Calu3 (cell line): ENCODE data around the gene ZNF785. TPM values are rescaled to one million over a fixed set of nuclear protein-coding genes. Genes with fewer than 3 reads are reported as not detected.

ENCODE experiments used
- BruUV-seq: library from RNA; stranded (reverse); fragments of 400-500 nt; replicated peaks from 2 replicates; lab custom pipeline; 2021; lab: Mats Ljungman, UMichigan
- CTCF ChIA-PET: fragments of 300-600 bp; sonication (Branson Sonifier 250); formaldehyde crosslinking; loops from one replicate; lab custom pipeline; 2022; ENCODE audit warnings: antibody characterized with exemption; lab: Charles Lee
- DNase-seq: peaks from one replicate; pipeline ENCODE4 v3.0.0; 2022
- H3K27ac Mint-ChIP-seq: one replicate; pipeline ENCODE4 v1.8.0; 2022; ENCODE audit warnings: mixed read lengths; ENCODE audit not compliant: unreplicated experiment
- H3K27me3 Mint-ChIP-seq: one replicate; pipeline ENCODE4 v1.8.0; 2022; ENCODE audit warnings: mixed read lengths; ENCODE audit not compliant: unreplicated experiment
- H3K36me3 Mint-ChIP-seq: one replicate; pipeline ENCODE4 v1.8.0; 2022; ENCODE audit warnings: mild to moderate bottlenecking, moderate library complexity, mixed read lengths; ENCODE audit not compliant: insufficient read depth, unreplicated experiment
- H3K4me1 Mint-ChIP-seq: one replicate; pipeline ENCODE4 v1.8.0; 2022; ENCODE audit warnings: mild to moderate bottlenecking, low read depth, mixed read lengths; ENCODE audit not compliant: unreplicated experiment
- H3K4me3 Mint-ChIP-seq: one replicate; pipeline ENCODE4 v1.8.0; 2022; ENCODE audit warnings: mild to moderate bottlenecking, low read depth, moderate library complexity, mixed read lengths; ENCODE audit not compliant: unreplicated experiment
- H3K9me3 Mint-ChIP-seq: one replicate; pipeline ENCODE4 v1.8.0; 2022; ENCODE audit warnings: low read depth, mixed read lengths; ENCODE audit not compliant: unreplicated experiment
- intact Hi-C: fragments of 100-400 bp; cut with micrococcal nuclease; formaldehyde crosslinking; loops from one replicate; pipeline ENCODE4 v1.10.0; 2022; ENCODE audit not compliant: unreplicated experiment
- total RNA-seq: library from RNA; stranded (reverse); gene quantifications from 2 replicates; pipeline ENCODE4 v1.2.3, GENCODE V29; 2022
- TF ChIP-seq, protein P1 (sequence below): fragments of 200-600 bp; IDR thresholded peaks from one replicate; pipeline ENCODE4 v1.8.0; 2022; ENCODE audit warnings: antibody characterized with exemption; ENCODE audit not compliant: unreplicated experiment

Gene ZNF785
- total RNA-seq, 1 experiment from 2014 or later = 22.2 TPM

DNA sequence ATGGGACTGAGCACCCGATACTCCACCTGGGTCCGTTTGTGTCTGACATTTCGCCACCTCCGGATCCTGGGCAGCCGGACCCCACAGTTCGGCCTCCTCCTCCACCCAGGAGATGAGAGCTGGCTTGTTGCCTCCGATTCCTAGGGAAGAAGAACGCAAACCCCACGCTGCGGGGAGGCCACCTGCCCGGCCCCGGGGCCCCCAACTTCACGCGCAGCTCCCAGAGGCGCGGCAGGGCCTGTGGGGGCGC, 27.9 kb downstream of the ZNF785 start:
- TSS peak; percentile 32 for BruUV-seq
- Mint-ChIP-seq H3K36me3 (peaks cover 60% of the 10 kb centered on the region), H3K27me3 (no peaks in the 10 kb centered on the region), H3K9me3 (no peaks in the 10 kb centered on the region), H3K4me3 (peak overlapping the region; percentile 90), H3K27ac (peak overlapping the region; percentile 79), H3K4me1 (peaks cover 20% of the 10 kb centered on the region)
- TF ChIP-seq, protein P1, sequence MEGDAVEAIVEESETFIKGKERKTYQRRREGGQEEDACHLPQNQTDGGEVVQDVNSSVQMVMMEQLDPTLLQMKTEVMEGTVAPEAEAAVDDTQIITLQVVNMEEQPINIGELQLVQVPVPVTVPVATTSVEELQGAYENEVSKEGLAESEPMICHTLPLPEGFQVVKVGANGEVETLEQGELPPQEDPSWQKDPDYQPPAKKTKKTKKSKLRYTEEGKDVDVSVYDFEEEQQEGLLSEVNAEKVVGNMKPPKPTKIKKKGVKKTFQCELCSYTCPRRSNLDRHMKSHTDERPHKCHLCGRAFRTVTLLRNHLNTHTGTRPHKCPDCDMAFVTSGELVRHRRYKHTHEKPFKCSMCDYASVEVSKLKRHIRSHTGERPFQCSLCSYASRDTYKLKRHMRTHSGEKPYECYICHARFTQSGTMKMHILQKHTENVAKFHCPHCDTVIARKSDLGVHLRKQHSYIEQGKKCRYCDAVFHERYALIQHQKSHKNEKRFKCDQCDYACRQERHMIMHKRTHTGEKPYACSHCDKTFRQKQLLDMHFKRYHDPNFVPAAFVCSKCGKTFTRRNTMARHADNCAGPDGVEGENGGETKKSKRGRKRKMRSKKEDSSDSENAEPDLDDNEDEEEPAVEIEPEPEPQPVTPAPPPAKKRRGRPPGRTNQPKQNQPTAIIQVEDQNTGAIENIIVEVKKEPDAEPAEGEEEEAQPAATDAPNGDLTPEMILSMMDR = no peak
- intact Hi-C loops = no loop called here
- no peak for DNase-seq
- CTCF ChIA-PET = interaction anchor here (0.9 to 1.9 kb wide), 7 partner anchors 11 to 128 kb away, joined by 3 to 23 read pairs (median 3); partner anchors contain the start of genes DCTPP1 and ZNF688

DNA sequence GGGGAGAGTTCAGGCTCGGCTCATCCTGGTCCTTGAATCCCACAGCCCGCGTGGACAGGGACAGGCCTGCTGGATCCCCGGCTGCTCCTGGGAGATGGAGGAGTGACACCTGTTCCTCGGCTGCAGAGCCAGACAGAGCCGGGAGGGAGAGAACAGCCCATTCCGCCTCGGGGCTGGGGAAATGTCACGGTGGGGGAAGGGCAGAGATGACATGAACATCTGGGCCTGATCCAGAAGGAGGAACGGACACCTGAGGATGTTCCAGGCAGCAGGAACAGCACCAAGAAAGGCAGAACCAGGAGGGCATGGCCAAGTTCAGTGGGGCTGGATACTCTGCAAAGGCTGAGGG, 29.4 kb downstream of the ZNF785 start:
- Mint-ChIP-seq H3K27me3 (no peaks in the 10 kb centered on the region), H3K4me3 (peak overlapping the region; percentile 90), H3K4me1 (peaks cover 17% of the 10 kb centered on the region), H3K9me3 (no peaks in the 10 kb centered on the region), H3K27ac (no peak overlapping the region), H3K36me3 (peaks cover 52% of the 10 kb centered on the region)
- no TSS peak for BruUV-seq
- intact Hi-C loops = no loop called here
- DNase-seq = no peak
- CTCF ChIA-PET = no interaction called here
- TF ChIP-seq, protein P1 = no peak

DNA sequence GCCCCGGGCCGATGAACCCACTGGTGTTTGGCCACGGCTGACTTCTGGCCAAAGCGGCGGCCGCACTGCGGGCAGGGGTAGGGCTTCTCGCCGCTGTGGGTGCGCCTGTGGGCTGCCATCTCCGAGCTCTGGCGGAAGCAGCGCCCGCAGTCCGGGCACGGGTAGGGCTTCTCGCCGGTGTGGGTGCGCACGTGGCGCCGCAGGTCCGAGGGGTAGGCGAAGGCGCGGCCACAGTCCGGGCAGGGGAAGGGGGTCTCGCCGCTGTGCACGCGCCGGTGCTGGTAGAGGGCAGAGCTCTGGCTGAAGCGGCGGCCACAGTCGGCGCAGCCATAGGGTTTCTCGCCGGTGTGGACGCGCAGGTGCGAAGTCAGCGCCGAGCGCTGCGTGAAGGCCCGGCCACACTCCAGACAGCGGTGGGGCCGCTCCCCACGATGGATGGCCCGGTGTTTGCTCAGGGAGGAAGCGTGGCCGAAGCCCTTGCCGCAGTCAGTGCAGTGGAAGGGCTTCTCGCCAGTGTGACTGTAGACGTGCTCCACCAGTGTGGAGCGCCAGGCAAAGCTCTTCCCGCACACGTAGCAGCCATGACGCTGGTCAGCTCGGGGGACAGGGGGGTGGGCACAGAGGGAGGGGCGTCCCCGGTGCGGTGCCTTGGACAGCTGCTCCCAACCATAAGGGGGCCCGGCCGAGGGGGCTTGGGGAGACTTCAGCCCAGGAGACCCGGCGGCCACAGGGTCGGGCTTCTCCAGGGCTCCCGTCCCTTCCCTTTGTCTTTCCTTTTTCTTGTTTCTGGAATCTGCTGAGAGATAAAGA, 30.0 kb downstream of the ZNF785 start:
- TF ChIP-seq, protein P1 = no peak
- CTCF ChIA-PET = no interaction called here

DNA sequence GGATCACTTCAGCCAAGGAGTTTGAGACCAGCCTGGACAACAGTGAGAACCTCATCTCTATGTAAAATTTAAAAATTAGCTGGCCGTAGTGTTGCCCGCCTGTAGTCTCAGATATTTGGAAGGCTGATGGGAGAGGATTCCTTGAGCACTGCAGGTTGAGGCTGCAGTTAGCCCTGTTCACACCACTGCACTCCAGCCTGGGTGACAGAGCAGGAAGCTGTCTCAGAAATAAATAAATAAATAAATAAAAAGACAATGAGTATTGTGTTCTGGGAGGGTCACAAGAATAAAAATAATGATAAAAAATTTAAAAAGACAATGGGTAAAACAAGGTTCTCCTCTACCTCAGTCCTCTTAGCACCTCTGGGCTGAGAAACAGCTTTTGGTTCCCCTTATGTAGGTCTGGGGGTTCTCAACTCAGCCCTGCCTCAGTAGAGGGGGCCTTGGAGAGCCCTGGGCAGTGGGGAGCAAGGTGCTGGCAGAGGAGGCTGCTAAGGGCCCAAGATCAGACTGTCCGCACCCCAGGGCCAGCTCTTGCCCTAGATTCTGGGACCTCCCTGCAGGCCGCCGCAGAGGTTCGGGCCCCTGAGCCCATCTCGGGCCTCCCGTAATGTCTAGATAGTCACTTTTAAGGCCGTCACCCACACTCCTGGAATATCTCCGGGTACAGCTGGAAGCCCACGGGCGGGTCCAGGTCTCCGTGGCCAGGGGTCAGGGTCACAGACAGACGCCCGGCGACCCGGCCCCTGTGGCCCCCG, 30.8 kb downstream of the ZNF785 start:
- intact Hi-C loops = no loop called here
- Mint-ChIP-seq H3K9me3 (no peaks in the 10 kb centered on the region), H3K27me3 (no peaks in the 10 kb centered on the region), H3K36me3 (peaks cover 50% of the 10 kb centered on the region), H3K27ac (no peak overlapping the region), H3K4me3 (no peak overlapping the region), H3K4me1 (peaks cover 13% of the 10 kb centered on the region)
- DNase-seq = no peak
- no TSS peak for BruUV-seq
- TF ChIP-seq, protein P1 = no peak
- CTCF ChIA-PET = no interaction called here

More for the DNA sequence above, 30.0 kb downstream of the ZNF785 start:
- Mint-ChIP-seq H3K4me3 (peak overlapping the region; percentile 90), H3K9me3 (no peaks in the 10 kb centered on the region), H3K27me3 (no peaks in the 10 kb centered on the region), H3K27ac (no peak overlapping the region), H3K36me3 (peaks cover 50% of the 10 kb centered on the region), H3K4me1 (peaks cover 13% of the 10 kb centered on the region)
- no TSS peak for BruUV-seq
- intact Hi-C loops = no loop called here
- DNase-seq = no peak
